KMS-11 (cell line): ENCODE data around the gene TDP1.

Experiments used
- H2AFZ ChIP-seq: fragments of 200-600 bp; sonication (generic); 2 replicates; pipeline ENCODE4 v1.6.1; 2016; ENCODE audit warnings: antibody characterized with exemption, mixed run types, low read depth
- H3K27ac ChIP-seq: fragments of 200-600 bp; sonication (generic); 2 replicates; pipeline ENCODE4 v1.6.1; 2016; ENCODE audit warnings: mild to moderate bottlenecking, mixed run types
- H3K27me3 ChIP-seq: fragments of 200-600 bp; sonication (generic); 2 replicates; pipeline ENCODE4 v1.6.1; 2017; ENCODE audit warnings: mild to moderate bottlenecking, low read depth, mixed run types, moderate library complexity; ENCODE audit not compliant: insufficient read depth
- H3K36me3 ChIP-seq: fragments of 200-600 bp; sonication (generic); 2 replicates; pipeline ENCODE4 v1.6.1; 2017; ENCODE audit warnings: mild to moderate bottlenecking, mixed run types; ENCODE audit not compliant: insufficient read depth
- H3K4me1 ChIP-seq: fragments of 200-600 bp; sonication (generic); 2 replicates; pipeline ENCODE4 v1.6.1; 2016; ENCODE audit warnings: mild to moderate bottlenecking, low read depth, mixed run types; ENCODE audit not compliant: poor library complexity, severe bottlenecking
- H3K4me2 ChIP-seq: fragments of 200-600 bp; sonication (generic); 2 replicates; pipeline ENCODE4 v1.7.0; 2016; ENCODE audit warnings: mild to moderate bottlenecking, mixed run types
- H3K4me3 ChIP-seq: fragments of 200-600 bp; sonication (generic); IDR thresholded peaks from 2 replicates; pipeline ENCODE4 v1.6.1; 2017; ENCODE audit warnings: low read depth, low read length, mixed read lengths; ENCODE audit not compliant: insufficient read depth
- H3K79me2 ChIP-seq: fragments of 200-600 bp; sonication (generic); 2 replicates; pipeline ENCODE4 v1.6.1; 2016; ENCODE audit warnings: low read depth, mixed run types; ENCODE audit not compliant: insufficient read depth
- H3K9ac ChIP-seq: fragments of 200-600 bp; sonication (generic); 2 replicates; pipeline ENCODE4 v1.6.1; 2016; ENCODE audit warnings: mild to moderate bottlenecking, mixed run types
- H4K20me1 ChIP-seq: fragments of 200-600 bp; sonication (generic); 2 replicates; pipeline ENCODE4 v1.6.1; 2016; ENCODE audit warnings: mild to moderate bottlenecking, mixed run types; ENCODE audit not compliant: insufficient read depth
- CTCF ChIP-seq: fragments of 200-600 bp; sonication (generic); conservative IDR thresholded peaks from 2 replicates; pipeline ENCODE4 v1.6.1; 2017; ENCODE audit warnings: low read depth, mild to moderate bottlenecking, antibody characterized with exemption, low read length, moderate library complexity, mixed read lengths

Gene TDP1

GRCh38 chr14:89927186-89927865, 28.4 kb upstream of the TDP1 start:
- H4K20me1 ChIP-seq, result no peaks in the 10 kb centered on the region
- no peak overlapping the region for H3K27ac ChIP-seq
- no peak overlapping the region for H3K4me3 ChIP-seq
- no peaks in the 10 kb centered on the region for H3K27me3 ChIP-seq
- no peak overlapping the region for H3K9ac ChIP-seq
- no peak overlapping the region for H2AFZ ChIP-seq
- no peaks in the 10 kb centered on the region for H3K79me2 ChIP-seq
- H3K4me1 ChIP-seq, result no peaks in the 10 kb centered on the region
- no peaks in the 10 kb centered on the region for H3K36me3 ChIP-seq
- no peak overlapping the region for H3K4me2 ChIP-seq
- no peak for TF ChIP-seq CTCF

GRCh38 chr14:89933002-89933401, 22.7 kb upstream of the TDP1 start:
- no peak for TF ChIP-seq CTCF
- no peak overlapping the region for H3K4me2 ChIP-seq
- no peaks in the 10 kb centered on the region for H3K4me1 ChIP-seq
- no peak overlapping the region for H3K9ac ChIP-seq
- H3K27ac ChIP-seq, result no peak overlapping the region
- no peaks in the 10 kb centered on the region for H3K27me3 ChIP-seq
- no peaks in the 10 kb centered on the region for H3K36me3 ChIP-seq
- H3K79me2 ChIP-seq, result no peaks in the 10 kb centered on the region
- H2AFZ ChIP-seq, result no peak overlapping the region
- H4K20me1 ChIP-seq, result no peaks in the 10 kb centered on the region
- H3K4me3 ChIP-seq, result no peak overlapping the region

- Histone ChIP-seq H4K20me1 (no peaks in the 10 kb centered on the region), H3K27ac (no peak overlapping the region), H3K36me3 (no peaks in the 10 kb centered on the region), H3K9ac (no peak overlapping the region), H2AFZ (no peak overlapping the region), H3K27me3 (no peaks in the 10 kb centered on the region), H3K4me3 (no peak overlapping the region), H3K4me2 (no peak overlapping the region), H3K4me1 (no peaks in the 10 kb centered on the region), H3K79me2 (no peaks in the 10 kb centered on the region)
- TF ChIP-seq CTCF, result no peak
Measured at GRCh38 chr14:89936654-89937185, 19.0 kb upstream of the TDP1 start.

GRCh38 chr14:89941830-89942377, 13.8 kb upstream of the TDP1 start:
- no peak overlapping the region for H3K4me3 ChIP-seq
- no peak for TF ChIP-seq CTCF
- H4K20me1 ChIP-seq, result no peaks in the 10 kb centered on the region
- H3K27me3 ChIP-seq, result no peaks in the 10 kb centered on the region
- H3K79me2 ChIP-seq, result no peaks in the 10 kb centered on the region
- H3K4me2 ChIP-seq, result no peak overlapping the region
- H3K9ac ChIP-seq, result no peak overlapping the region
- no peak overlapping the region for H3K27ac ChIP-seq
- H2AFZ ChIP-seq, result no peak overlapping the region
- H3K4me1 ChIP-seq, result no peaks in the 10 kb centered on the region
- no peaks in the 10 kb centered on the region for H3K36me3 ChIP-seq
